Measurements from ENCODE around the gene S100A14.

- TF ChIP-seq POLR2A (IDR thresholded peaks at IDR 0.05): peak; percentile 67
- TF ChIP-seq POLR2AphosphoS5 (IDR thresholded peaks at IDR 0.05): peak; percentile 88
- TF ChIP-seq CTCF (IDR thresholded peaks at IDR 0.05): peak in 1 of 4 experiments; percentile 13
Observed at GRCh38 chr1:153566414-153567371, 49.4 kb downstream of the S100A14 start.

All from prostate gland (tissue), 2 donors.